HEK293 (cell line): ENCODE results near the gene ADAMTS2.

Experiments
- CTCF ChIA-PET: fragments of 350-600 bp; formaldehyde crosslinking; extraction: SDS; loops from one replicate; lab custom pipeline; 2021; ENCODE audit warnings: antibody characterized with exemption; lab: Yijun Ruan, JAX
- POLR2A ChIA-PET: fragments of 300-600 bp; formaldehyde crosslinking; extraction: SDS; loops from one replicate; lab custom pipeline; 2020; ENCODE audit warnings: antibody characterized with exemption, inconsistent platforms; lab: Yijun Ruan, JAX
- H3K27ac ChIP-seq: fragments of 200-500 bp; sonication (Bioruptor generic); 2 replicates; pipeline ENCODE4 v1.5.1; 2014; ENCODE audit warnings: low read depth, low read length, control low read depth, inconsistent platforms; ENCODE audit errors: extremely low read depth
- H3K36me3 ChIP-seq, 2 experiments: fragments of 200-500 bp in 1 of 2; sonication (Bioruptor generic) in 1 of 2; 1 replicate in 1 of 2; 2 replicates in 1 of 2; pipeline ENCODE4 v1.5.1; 2014 to 2017; ENCODE audit warnings: inconsistent platforms in 2 of 2, low read length in 2 of 2; ENCODE audit not compliant: control insufficient read depth in 2 of 2, insufficient read depth in 1 of 2
- H3K4me1 ChIP-seq: fragments of 200-500 bp; sonication (Bioruptor generic); 2 replicates; pipeline ENCODE4 v1.5.1; 2014; ENCODE audit warnings: mild to moderate bottlenecking, low read length, inconsistent platforms; ENCODE audit not compliant: control insufficient read depth, insufficient read depth
- H3K4me3 ChIP-seq: 2 replicates; pipeline ENCODE4 v1.5.1; 2011; ENCODE audit warnings: low read depth, mild to moderate bottlenecking, control low read depth, low read length, moderate library complexity
- H3K9me3 ChIP-seq: fragments of 200-500 bp; sonication (Bioruptor generic); 2 replicates; pipeline ENCODE4 v1.5.1; 2014; ENCODE audit warnings: low read depth, low read length, inconsistent platforms; ENCODE audit not compliant: control insufficient read depth, insufficient read depth
- MZF1 ChIP-seq: fragments of 450-650 bp; formaldehyde crosslinking; IDR thresholded peaks from 2 replicates; pipeline ENCODE4 v1.5.1; 2017; ENCODE audit warnings: missing biosample characterization, missing genetic modification characterization, borderline replicate concordance
- PRDM2 ChIP-seq: fragments of 450-650 bp; formaldehyde crosslinking; IDR thresholded peaks from 2 replicates; pipeline ENCODE4 v1.5.1; 2016; ENCODE audit warnings: missing biosample characterization, missing genetic modification characterization, borderline replicate concordance
- PRDM6 ChIP-seq: fragments of 450-650 bp; formaldehyde crosslinking; IDR thresholded peaks from 2 replicates; pipeline ENCODE4 v1.5.1; 2017; ENCODE audit warnings: missing biosample characterization, missing genetic modification characterization
- TCF7L2 ChIP-seq: IDR thresholded peaks from 2 replicates; pipeline ENCODE4 v1.6.1; 2011; ENCODE audit warnings: low read depth, mild to moderate bottlenecking, inconsistent platforms, low read length, moderate library complexity, borderline replicate concordance
- WT1 ChIP-seq: fragments of 450-650 bp; formaldehyde crosslinking; IDR thresholded peaks from 2 replicates; pipeline ENCODE4 v1.5.1; 2016; ENCODE audit warnings: missing biosample characterization, missing genetic modification characterization
- ZBTB11 ChIP-seq: fragments of 450-650 bp; formaldehyde crosslinking; conservative IDR thresholded peaks from 2 replicates; pipeline ENCODE4 v1.5.1; 2016; ENCODE audit warnings: low read depth, missing biosample characterization, missing genetic modification characterization
- ZFP37 ChIP-seq: fragments of 450-650 bp; formaldehyde crosslinking; IDR thresholded peaks from 2 replicates; pipeline ENCODE4 v1.5.1; 2016; ENCODE audit warnings: missing biosample characterization, missing genetic modification characterization
- ZNF175 ChIP-seq: fragments of 450-650 bp; formaldehyde crosslinking; IDR thresholded peaks from 2 replicates; pipeline ENCODE4 v1.5.1; 2016; ENCODE audit warnings: missing biosample characterization, missing genetic modification characterization
- ZNF335 ChIP-seq: fragments of 450-650 bp; formaldehyde crosslinking; conservative IDR thresholded peaks from 2 replicates; pipeline ENCODE4 v1.5.1; 2016; ENCODE audit warnings: missing biosample characterization, missing genetic modification characterization
- ZNF449 ChIP-seq: fragments of 450-650 bp; formaldehyde crosslinking; IDR thresholded peaks from 2 replicates; pipeline ENCODE4 v1.5.1; 2017; ENCODE audit warnings: missing biosample characterization, mild to moderate bottlenecking, missing genetic modification characterization, moderate library complexity
- ZNF488 ChIP-seq: fragments of 450-650 bp; formaldehyde crosslinking; IDR thresholded peaks from 2 replicates; pipeline ENCODE4 v1.5.1; 2016; ENCODE audit warnings: missing biosample characterization, missing genetic modification characterization
- ZNF560 ChIP-seq: fragments of 450-650 bp; formaldehyde crosslinking; IDR thresholded peaks from 2 replicates; pipeline ENCODE4 v1.5.1; 2017; ENCODE audit warnings: missing biosample characterization, missing genetic modification characterization, borderline replicate concordance
- ZNF596 ChIP-seq: fragments of 450-650 bp; IDR thresholded peaks from 2 replicates; pipeline ENCODE4 v1.5.0; 2018; ENCODE audit warnings: missing biosample characterization, mild to moderate bottlenecking, missing genetic modification characterization, moderate library complexity
- ZNF600 ChIP-seq: fragments of 450-650 bp; formaldehyde crosslinking; IDR thresholded peaks from 2 replicates; pipeline ENCODE4 v1.5.1; 2016; ENCODE audit warnings: missing biosample characterization, missing genetic modification characterization
- ZNF639 ChIP-seq: fragments of 450-650 bp; formaldehyde crosslinking; IDR thresholded peaks from 2 replicates; pipeline ENCODE4 v1.5.1; 2016; ENCODE audit warnings: missing biosample characterization, missing genetic modification characterization
- ZNF843 ChIP-seq: fragments of 450-650 bp; formaldehyde crosslinking; IDR thresholded peaks from 2 replicates; pipeline ENCODE4 v1.5.1; 2016; ENCODE audit warnings: missing biosample characterization, missing genetic modification characterization

The ADAMTS2 gene

GRCh38 chr5:179278546-179278945 is 66.7 kb downstream of the ADAMTS2 start:
- TF ChIP-seq WT1 (tag by site-specific recombination), result no peak
- TF ChIP-seq ZNF175 (tag by site-specific recombination), result no peak
- TF ChIP-seq TCF7L2, result no peak
- no peak for TF ChIP-seq ZNF560 (tag by site-specific recombination)
- TF ChIP-seq ZNF639 (tag by site-specific recombination), result no peak
- TF ChIP-seq ZNF843, result no peak
- no peak for TF ChIP-seq ZBTB11
- no peak for TF ChIP-seq ZNF449 (tag by site-specific recombination)
- no peak for TF ChIP-seq PRDM6 (tag by site-specific recombination)
- no peak for TF ChIP-seq PRDM2
- no peak for TF ChIP-seq ZNF488
- TF ChIP-seq ZNF596, result no peak
- TF ChIP-seq ZNF600 (tag by site-specific recombination), result no peak
- TF ChIP-seq ZFP37 (tag by site-specific recombination), result no peak
- TF ChIP-seq ZNF335 (tag by site-specific recombination), result no peak
- TF ChIP-seq MZF1 (tag by site-specific recombination), result no peak
- CTCF ChIA-PET, result interaction anchor here (0.6 kb wide), 1 partner anchor 65 kb away, joined by 5 read pairs; no protein-coding TSS in a partner anchor
- no peaks in the 10 kb centered on the region for H3K4me1 ChIP-seq

More at GRCh38 chr5:179278546-179278945, 66.7 kb downstream of the ADAMTS2 start:
- H3K36me3 ChIP-seq, result no peaks in the 10 kb centered on the region
- POLR2A ChIA-PET, result no interaction called here
- no peak overlapping the region for H3K4me3 ChIP-seq
- H3K9me3 ChIP-seq, result no peaks in the 10 kb centered on the region
- H3K27ac ChIP-seq, result no peak overlapping the region
